B cell (primary cell): ENCODE measurements around the gene SARM1. TPM values are rescaled to one million over a fixed set of nuclear protein-coding genes. Genes with fewer than 3 reads are reported as not detected.

Source experiments
- ATAC-seq: fragments of 200-7000 bp; cut with Tn5 transposase; one replicate; pipeline ENCODE4 v1.10.0; 2021; ENCODE audit warnings: low read depth, mild to moderate bottlenecking, moderate number of reproducible peaks, moderate library complexity
- CTCF ChIA-PET: fragments of 350-600 bp; sonication (Branson Sonifier 250); formaldehyde crosslinking; loops from one replicate; lab custom pipeline; 2021; ENCODE audit warnings: antibody characterized with exemption, inconsistent platforms; lab: Charles Lee
- POLR2A ChIA-PET: fragments of 350-600 bp; sonication (Branson Sonifier 250); formaldehyde crosslinking; loops from one replicate; lab custom pipeline; 2021; ENCODE audit warnings: antibody characterized with exemption; lab: Charles Lee
- DNase-seq: peaks from one replicate; pipeline ENCODE4 v3.0.0; 2013
- H2AFZ ChIP-seq: 2 replicates; pipeline ENCODE4 v1.6.1; 2012; ENCODE audit warnings: mild to moderate bottlenecking, low read depth, low read length; ENCODE audit not compliant: insufficient read depth, poor library complexity, severe bottlenecking
- H3K27ac ChIP-seq, 2 donors: 1 replicate in 1 of 2; 2 replicates in 1 of 2; pipeline ENCODE4 v1.5.1; 2012 to 2013; ENCODE audit warnings: low read length in 2 of 2, mild to moderate bottlenecking in 2 of 2, moderate library complexity in 1 of 2
- H3K27me3 ChIP-seq, 4 experiments: fragments of 200-600 bp in 1 of 4; sonication (generic) in 1 of 4; replicated peaks in 1 of 4; 1 replicate in 2 of 4; 2 replicates in 2 of 4; pipeline versions ENCODE4 v1.6.1 to v1.7.0; 2013 to 2016; ENCODE audit warnings: low read length in 3 of 4, mild to moderate bottlenecking in 2 of 4, mixed read lengths in 1 of 4, moderate library complexity in 1 of 4; ENCODE audit not compliant: insufficient read depth in 4 of 4, control insufficient read depth in 3 of 4; ENCODE audit errors: control extremely low read depth in 1 of 4
- H3K36me3 ChIP-seq, 2 experiments: replicated peaks in 1 of 2; 1 replicate in 1 of 2; 2 replicates in 1 of 2; pipeline versions ENCODE4 v1.6.1 to v1.7.1; 2013; ENCODE audit warnings: low read length in 1 of 2; ENCODE audit not compliant: insufficient read depth in 2 of 2, control insufficient read depth in 1 of 2; ENCODE audit errors: control extremely low read depth in 1 of 2, extremely low read depth in 1 of 2
- H3K4me1 ChIP-seq, 2 donors: fragments of 200-600 bp in 1 of 2; sonication (generic) in 1 of 2; 1 replicate in 1 of 2; 2 replicates in 1 of 2; pipeline versions ENCODE4 v1.5.1 to v1.6.1; 2013 to 2017; ENCODE audit warnings: low read length in 2 of 2; ENCODE audit not compliant: control insufficient read depth in 2 of 2, insufficient read depth in 2 of 2
- H3K4me2 ChIP-seq: replicated peaks from 2 replicates; pipeline ENCODE3; 2012; ENCODE audit warnings: mild to moderate bottlenecking, low read depth, low read length; ENCODE audit not compliant: poor library complexity, severe bottlenecking
- H3K4me3 ChIP-seq, 5 experiments: fragments of 200-600 bp in 1 of 5; sonication (generic) in 1 of 5; 1 replicate in 3 of 5; 2 replicates in 2 of 5; pipeline versions ENCODE4 v1.5.1 to v1.7.0; 2011 to 2016; ENCODE audit warnings: low read length in 4 of 5, mild to moderate bottlenecking in 4 of 5, low read depth in 2 of 5, control low read depth in 1 of 5, moderate library complexity in 1 of 5; ENCODE audit not compliant: insufficient read depth in 1 of 5; ENCODE audit errors: control extremely low read depth in 1 of 5, extremely low read depth in 1 of 5
- H3K79me2 ChIP-seq: fragments of 200-600 bp; sonication (generic); one replicate; pipeline ENCODE4 v1.6.0; 2016; ENCODE audit warnings: low read length; ENCODE audit not compliant: control insufficient read depth, insufficient read depth
- H3K9ac ChIP-seq: fragments of 200-600 bp; sonication (generic); 2 replicates; pipeline ENCODE4 v1.6.1; 2017; ENCODE audit warnings: mild to moderate bottlenecking, low read length, moderate library complexity
- H3K9me3 ChIP-seq, 3 donors: one replicate each; pipeline versions ENCODE4 v1.6.1 to v1.7.1; 2013; ENCODE audit warnings: low read length in 2 of 3; ENCODE audit not compliant: control insufficient read depth in 2 of 3, insufficient read depth in 1 of 3; ENCODE audit errors: control extremely low read depth in 1 of 3
- H4K20me1 ChIP-seq: 2 replicates; pipeline ENCODE4 v1.6.0; 2012; ENCODE audit warnings: mild to moderate bottlenecking, low read length; ENCODE audit not compliant: insufficient read depth, control insufficient read depth, poor library complexity, severe bottlenecking
- H3K27ac Mint-ChIP-seq: one replicate; pipeline ENCODE4 v1.8.0; 2021; ENCODE audit warnings: mixed read lengths
- H3K27me3 Mint-ChIP-seq: one replicate; pipeline ENCODE4 v1.8.0; 2021; ENCODE audit warnings: mixed read lengths
- H3K4me1 Mint-ChIP-seq: one replicate; pipeline ENCODE4 v1.8.0; 2021; ENCODE audit warnings: mixed read lengths
- H3K4me3 Mint-ChIP-seq: one replicate; pipeline ENCODE4 v1.8.0; 2021; ENCODE audit warnings: mixed read lengths
- H3K9me3 Mint-ChIP-seq: one replicate; pipeline ENCODE4 v1.8.0; 2022; ENCODE audit warnings: mixed read lengths; ENCODE audit not compliant: insufficient read depth
- CTCF ChIP-seq: fragments of 200-600 bp; IDR thresholded peaks from one replicate; pipeline ENCODE4 v1.8.0; 2022; ENCODE audit warnings: antibody characterized with exemption, mild to moderate bottlenecking
- EZH2 ChIP-seq: IDR thresholded peaks from 2 replicates; pipeline ENCODE4 v1.6.1; 2012; ENCODE audit warnings: borderline replicate concordance, low read depth, mild to moderate bottlenecking, moderate library complexity, low read length; ENCODE audit not compliant: insufficient read depth, poor library complexity, severe bottlenecking
- WGBS: methylation state at CpG from one replicate; pipeline ENCODE4 v1.1.5; 2013; ENCODE audit warnings: missing lambda C conversion rate; ENCODE audit not compliant: insufficient coverage; 5-methylcytosine and 5-hydroxymethylcytosine counted together
- intact Hi-C: fragments of 100-400 bp; cut with micrococcal nuclease; formaldehyde crosslinking; loops from one replicate; pipeline ENCODE4 v1.10.0; 2022
- polyA plus RNA-seq: library from polyadenylated mRNA; depleted of rRNA; stranded (reverse); fragments of >200 nt; gene quantifications from 2 replicates; pipeline ENCODE4 v1.2.3, GENCODE V29; 2012
- total RNA-seq, 2 donors: library from RNA; stranded (reverse); fragments of 120-200 nt in 1 of 2; gene quantifications; 1 replicate in 1 of 2; 2 replicates in 1 of 2; pipeline versions ENCODE4 v1.2.3 to v1.2.4, GENCODE V29; 2013 to 2022

SARM1 gene
- total and polyA plus RNA-seq, 2 donors (not counting 1 experiment from before 2014, with no cell fraction given), result 22.5 to 32.8 TPM

- H3K9me3 ChIP-seq, result no peaks in the 10 kb centered on the region
- Mint-ChIP-seq H3K27ac (peak overlapping the region; percentile 91), H3K9me3 (no peaks in the 10 kb centered on the region), H3K27me3 (no peaks in the 10 kb centered on the region), H3K4me1 (peaks cover 33% of the 10 kb centered on the region), H3K4me3 (peak overlapping the region; percentile 93)
- 52% methylated on average over 3 of the region's 6 CpGs for WGBS
- H3K4me2 ChIP-seq, result peak overlapping the region; percentile 82
- H4K20me1 ChIP-seq, result peaks cover 24% of the 10 kb centered on the region
- H3K36me3 ChIP-seq, result peaks cover 0 to 24% of the 10 kb centered on the region in 2 experiments
- peak overlapping the region; percentile 87 for H3K9ac ChIP-seq
- DNase-seq, result no peak
- CTCF ChIA-PET, result interaction anchor here (1.7 kb wide), 1 partner anchor 23 kb away, joined by 12 read pairs; the partner anchor contains the start of gene POLDIP2
- H3K27me3 ChIP-seq, result no peaks in the 10 kb centered on the region
- H3K4me1 ChIP-seq, result peaks cover 19 to 24% of the 10 kb centered on the region in 2 donors
- H3K27ac ChIP-seq, result peak overlapping the region in 1 of 2 donors; percentile 95
- POLR2A ChIA-PET, result no interaction called here
- intact Hi-C loops, result no loop called here
- no peak overlapping the region for H3K4me3 ChIP-seq
- H3K79me2 ChIP-seq, result peaks cover 71% of the 10 kb centered on the region
- no peak overlapping the region for H2AFZ ChIP-seq
- no peak for TF ChIP-seq CTCF
- TF ChIP-seq EZH2, result no peak
- no peak for ATAC-seq
Observed at GRCh38 chr17:28334171-28334570, 37.3 kb upstream of the SARM1 start.

GRCh38 chr17:28334666-28335200 is 36.8 kb upstream of the SARM1 start:
- peaks cover 76% of the 10 kb centered on the region for H3K79me2 ChIP-seq
- Mint-ChIP-seq H3K27me3 (no peaks in the 10 kb centered on the region), H3K27ac (peak overlapping the region; percentile 91), H3K9me3 (no peaks in the 10 kb centered on the region), H3K4me3 (peak overlapping the region; percentile 93), H3K4me1 (peaks cover 35% of the 10 kb centered on the region)
- WGBS, result 15% methylated on average over 18 of the region's 18 CpGs
- peaks cover 24% of the 10 kb centered on the region for H4K20me1 ChIP-seq
- H3K9ac ChIP-seq, result peak overlapping the region; percentile 87
- peak overlapping the region; percentile 82 for H3K4me2 ChIP-seq
- ATAC-seq (no peak), DNase-seq (no peak)
- peaks cover 0 to 22% of the 10 kb centered on the region in 2 experiments for H3K36me3 ChIP-seq
- ChIA-PET POLR2A (interaction anchor here (0.6 to 2.1 kb wide), 5 partner anchors 16 to 529 kb away, joined by 3 to 25 read pairs (median 5); partner anchors contain the start of genes POLDIP2 and TMEM97), CTCF (interaction anchor here (1.0 to 2.1 kb wide), 8 partner anchors 16 to 618 kb away, joined by 3 to 14 read pairs (median 6); partner anchors contain the start of genes POLDIP2, SARM1 and TMEM97)
- H3K4me3 ChIP-seq, result peak overlapping the region; percentile 72 to 89 (median 82)
- H3K27ac ChIP-seq, result peak overlapping the region; percentile 82 to 95
- H3K9me3 ChIP-seq, result no peaks in the 10 kb centered on the region
- TF ChIP-seq CTCF, result no peak
- TF ChIP-seq EZH2, result no peak
- intact Hi-C loops, result loop anchor here (1.0 to 5.0 kb wide), 5 partner anchors 15 to 982 kb away; partner anchors contain the start of genes PIGS, POLDIP2, SARM1 and TMEM97
- no peaks in the 10 kb centered on the region for H3K27me3 ChIP-seq
- H3K4me1 ChIP-seq, result peaks cover 19 to 24% of the 10 kb centered on the region in 2 donors
- peak overlapping the region; percentile 90 for H2AFZ ChIP-seq
